Suprapubic skin (tissue), 4 donors: ENCODE measurements around the gene TARS3. TPM values are rescaled to one million over a fixed set of nuclear protein-coding genes. Genes with fewer than 3 reads are reported as not detected.

Source experiments
- DNase-seq, 2 donors: peaks; one replicate each; pipeline ENCODE4 v3.0.0-alpha.2; 2019; ENCODE audit warnings: low spot score in 2 of 2
- H3K27ac ChIP-seq: fragments of 200-600 bp; sonication (generic); one replicate; pipeline ENCODE4 v1.5.1; 2019
- H3K27me3 ChIP-seq: fragments of 200-600 bp; sonication (generic); one replicate; pipeline ENCODE4 v1.5.1; 2019
- H3K36me3 ChIP-seq: fragments of 200-600 bp; sonication (generic); one replicate; pipeline ENCODE4 v1.5.1; 2019
- H3K4me1 ChIP-seq: fragments of 200-600 bp; sonication (generic); one replicate; pipeline ENCODE4 v1.5.1; 2019
- H3K4me3 ChIP-seq: fragments of 200-600 bp; sonication (generic); one replicate; pipeline ENCODE4 v1.5.1; 2019; ENCODE audit warnings: mild to moderate bottlenecking
- H3K9me3 ChIP-seq: fragments of 200-600 bp; sonication (generic); one replicate; pipeline ENCODE4 v1.5.1; 2019
- CTCF ChIP-seq, 2 donors: fragments of 200-600 bp in 1 of 2; fragments of 450-650 bp in 1 of 2; sonication (generic) in 1 of 2; IDR thresholded peaks; one replicate each; pipeline ENCODE4 v1.5.1; 2016 to 2019; ENCODE audit warnings: antibody characterized with exemption in 2 of 2, mild to moderate bottlenecking in 1 of 2, moderate library complexity in 1 of 2
- EP300 ChIP-seq: sonication (generic); formaldehyde crosslinking; IDR thresholded peaks from one replicate; pipeline ENCODE4 v1.6.1; 2017; ENCODE audit warnings: antibody characterized with exemption
- POLR2A ChIP-seq, 2 donors: fragments of 450-650 bp; IDR thresholded peaks; one replicate each; pipeline ENCODE4 v1.6.1; 2017; ENCODE audit warnings: antibody characterized with exemption in 2 of 2, mild to moderate bottlenecking in 2 of 2, moderate library complexity in 2 of 2
- POLR2AphosphoS5 ChIP-seq, 3 donors: sonication (generic); formaldehyde crosslinking; IDR thresholded peaks; one replicate each; pipeline ENCODE4 v1.6.1; 2017; ENCODE audit warnings: antibody characterized with exemption in 3 of 3
- WGBS: methylation state at CpG from one replicate; pipeline ENCODE4 v1.1.5; 2018; 5-methylcytosine and 5-hydroxymethylcytosine counted together
- total RNA-seq, 4 donors: library from RNA; depleted of rRNA; stranded (reverse); fragments of >200 nt; gene quantifications; one replicate each; pipeline ENCODE4 v1.1.0, GENCODE V29; 2016

TARS3 gene
- total RNA-seq, 4 donors from 2014 or later: 5.4 to 19.3 (median 12.3) TPM

GRCh38 chr15:101724675-101725005 is 367 bp upstream of the TARS3 start:
- DNase-seq: no peak
- WGBS: 37% methylated on average over 7 of the region's 8 CpGs
- peaks cover 13% of the 10 kb centered on the region for H3K4me1 ChIP-seq
- TF ChIP-seq POLR2AphosphoS5 (IDR thresholded peaks at IDR 0.05) (no peak), EP300 (no peak), CTCF (IDR thresholded peaks at IDR 0.05) (no peak), POLR2A (IDR thresholded peaks at IDR 0.05) (no peak)
- peak overlapping the region; percentile 79 for H3K4me3 ChIP-seq
- no peaks in the 10 kb centered on the region for H3K27me3 ChIP-seq
- no peak overlapping the region for H3K27ac ChIP-seq
- H3K9me3 ChIP-seq: no peaks in the 10 kb centered on the region
- peaks cover 19% of the 10 kb centered on the region for H3K36me3 ChIP-seq

- no peak for DNase-seq
- peaks cover 31% of the 10 kb centered on the region for H3K36me3 ChIP-seq
- H3K4me3 ChIP-seq: peak overlapping the region; percentile 79
- peaks cover 13% of the 10 kb centered on the region for H3K4me1 ChIP-seq
- peak overlapping the region; percentile 91 for H3K27ac ChIP-seq
- no peaks in the 10 kb centered on the region for H3K27me3 ChIP-seq
- WGBS: 8% methylated on average over 8 of the region's 8 CpGs
- TF ChIP-seq POLR2AphosphoS5 (IDR thresholded peaks at IDR 0.05) (no peak), POLR2A (IDR thresholded peaks at IDR 0.05) (no peak), EP300 (no peak), CTCF (IDR thresholded peaks at IDR 0.05) (no peak)
- H3K9me3 ChIP-seq: no peaks in the 10 kb centered on the region
Observed at GRCh38 chr15:101723171-101723873, 951 bp downstream of the TARS3 start.

- H3K9me3 ChIP-seq: no peaks in the 10 kb centered on the region
- no peak for DNase-seq
- no peaks in the 10 kb centered on the region for H3K27me3 ChIP-seq
- peaks cover 8% of the 10 kb centered on the region for H3K4me1 ChIP-seq
- H3K36me3 ChIP-seq: peaks cover 33% of the 10 kb centered on the region
- no peak overlapping the region for H3K4me3 ChIP-seq
- no peak overlapping the region for H3K27ac ChIP-seq
- WGBS: 86% methylated on average over 3 of the region's 3 CpGs
- TF ChIP-seq EP300: no peak
- TF ChIP-seq POLR2AphosphoS5 (IDR thresholded peaks at IDR 0.05): no peak
- no peak for TF ChIP-seq POLR2A (IDR thresholded peaks at IDR 0.05)
- TF ChIP-seq CTCF (IDR thresholded peaks at IDR 0.05): no peak
Observed at GRCh38 chr15:101718896-101719295, 5.4 kb downstream of the TARS3 start.

GRCh38 chr15:101712078-101712477 is 12.2 kb downstream of the TARS3 start:
- 92% methylated on average over 6 of the region's 6 CpGs for WGBS
- DNase-seq: no peak
- Histone ChIP-seq H3K4me3 (no peak overlapping the region), H3K27me3 (no peaks in the 10 kb centered on the region), H3K36me3 (peaks cover 59% of the 10 kb centered on the region), H3K27ac (no peak overlapping the region), H3K9me3 (no peaks in the 10 kb centered on the region), H3K4me1 (no peaks in the 10 kb centered on the region)
- TF ChIP-seq POLR2AphosphoS5 (IDR thresholded peaks at IDR 0.05) (no peak), CTCF (IDR thresholded peaks at IDR 0.05) (no peak), EP300 (no peak), POLR2A (IDR thresholded peaks at IDR 0.05) (no peak)

- no peaks in the 10 kb centered on the region for H3K9me3 ChIP-seq
- no peak overlapping the region for H3K27ac ChIP-seq
- H3K36me3 ChIP-seq: peaks cover 64% of the 10 kb centered on the region
- H3K27me3 ChIP-seq: no peaks in the 10 kb centered on the region
- no peaks in the 10 kb centered on the region for H3K4me1 ChIP-seq
- 81% methylated on average over 6 of the region's 6 CpGs for WGBS
- H3K4me3 ChIP-seq: no peak overlapping the region
- TF ChIP-seq EP300 (no peak), CTCF (IDR thresholded peaks at IDR 0.05) (no peak), POLR2A (IDR thresholded peaks at IDR 0.05) (no peak), POLR2AphosphoS5 (IDR thresholded peaks at IDR 0.05) (no peak)
- DNase-seq: no peak
Observed at GRCh38 chr15:101710806-101711205, 13.5 kb downstream of the TARS3 start.
